Thyroid gland (tissue), 4 donors: Measurements from ENCODE around the gene MICAL3.

Experiments used
- CTCF ChIP-seq, 6 experiments: fragments of 200-600 bp in 3 of 6; fragments of 450-650 bp in 3 of 6; sonication (generic) in 3 of 6; IDR thresholded peaks; one replicate each; pipeline ENCODE4 v1.5.1; 2016 to 2019; ENCODE audit warnings: antibody characterized with exemption in 6 of 6, mild to moderate bottlenecking in 2 of 6, inconsistent platforms in 1 of 6, moderate library complexity in 1 of 6
- POLR2A ChIP-seq, 2 donors: fragments of 450-650 bp; IDR thresholded peaks; one replicate each; pipeline ENCODE4 v1.6.1; 2017; ENCODE audit warnings: antibody characterized with exemption in 2 of 2, mild to moderate bottlenecking in 2 of 2, moderate library complexity in 1 of 2

DNA sequence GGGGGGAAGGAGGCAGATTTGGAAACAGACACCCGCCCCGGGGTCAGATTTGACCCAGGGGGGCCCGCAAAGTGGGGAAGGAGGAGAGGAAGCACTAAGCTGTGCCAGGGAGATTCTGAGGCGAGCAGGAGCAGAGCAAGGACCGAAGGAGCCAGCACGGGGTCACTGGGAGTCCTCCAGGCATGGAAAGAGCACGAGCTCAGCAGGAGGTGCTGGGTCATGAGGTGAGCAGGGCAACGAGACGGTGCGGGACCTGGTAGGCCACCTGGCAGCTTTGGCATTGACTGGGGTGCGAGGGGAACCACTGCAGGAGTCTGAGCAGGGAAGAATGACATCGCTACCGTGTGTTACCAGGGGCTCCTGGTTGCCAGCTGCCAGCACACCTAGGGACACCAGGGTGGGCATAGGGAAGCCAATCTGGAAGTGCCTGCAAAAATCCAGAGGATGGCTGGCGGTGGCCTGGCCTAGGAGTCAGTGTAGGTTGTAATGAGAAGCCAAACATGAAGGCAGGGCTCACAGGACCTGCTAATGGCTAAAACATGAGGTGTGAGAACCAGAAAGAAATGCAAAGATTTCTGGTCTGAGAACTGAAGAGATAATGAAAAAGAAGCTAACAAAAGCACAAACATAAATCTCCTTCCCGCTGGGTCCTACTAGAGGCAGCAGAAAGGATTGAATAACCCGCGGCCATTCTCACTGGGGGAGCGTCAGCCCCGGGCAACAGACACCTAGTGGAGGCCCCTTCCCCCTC lies 63.5 kb downstream of the MICAL3 start:
- TF ChIP-seq CTCF (IDR thresholded peaks at IDR 0.05) (no peak), POLR2A (IDR thresholded peaks at IDR 0.05) (no peak)
